HG02610 (cell line): ENCODE data around the gene ARHGEF16.

Source experiments
- ATAC-seq: cut with Tn5 transposase; IDR thresholded peaks from one replicate; pipeline ENCODE4 v1.9.1; 2021; ENCODE audit warnings: mild to moderate bottlenecking, moderate library complexity; ENCODE audit not compliant: unreplicated experiment

ARHGEF16 gene

GRCh38 chr1:3479511-3480368, 25.3 kb downstream of the ARHGEF16 start:
- ATAC-seq: no peak

GRCh38 chr1:3480369-3480719, 25.9 kb downstream of the ARHGEF16 start:
- no peak for ATAC-seq

GRCh38 chr1:3481046-3481445, 26.6 kb downstream of the ARHGEF16 start:
- no peak for ATAC-seq

GRCh38 chr1:3481836-3482375, 27.4 kb downstream of the ARHGEF16 start:
- no peak for ATAC-seq

GRCh38 chr1:3482378-3482849, 27.9 kb downstream of the ARHGEF16 start:
- ATAC-seq: no peak

- ATAC-seq: no peak
These were observed 28.9 kb downstream of the ARHGEF16 start for GRCh38 chr1:3483380-3483779.

- no peak for ATAC-seq
These were observed 29.5 kb downstream of the ARHGEF16 start for GRCh38 chr1:3483801-3484444.

GRCh38 chr1:3485016-3485415, 30.6 kb downstream of the ARHGEF16 start:
- no peak for ATAC-seq

GRCh38 chr1:3488432-3488831, 34.0 kb downstream of the ARHGEF16 start:
- no peak for ATAC-seq

- no peak for ATAC-seq
These were observed 35.7 kb downstream of the ARHGEF16 start for GRCh38 chr1:3490046-3490745.

- no peak for ATAC-seq
These were observed 37.1 kb downstream of the ARHGEF16 start for GRCh38 chr1:3491291-3492246.

GRCh38 chr1:3492545-3493246, 38.2 kb downstream of the ARHGEF16 start:
- ATAC-seq: no peak

- ATAC-seq: no peak
These were observed 40.1 kb downstream of the ARHGEF16 start for GRCh38 chr1:3494321-3495308.

- no peak for ATAC-seq
These were observed 41.6 kb downstream of the ARHGEF16 start for GRCh38 chr1:3495776-3496745.

- ATAC-seq: no peak
These were observed 42.5 kb downstream of the ARHGEF16 start for GRCh38 chr1:3496916-3497315.

GRCh38 chr1:3497521-3497920, 43.1 kb downstream of the ARHGEF16 start:
- ATAC-seq: no peak

- ATAC-seq: no peak
These were observed 43.9 kb downstream of the ARHGEF16 start for GRCh38 chr1:3498246-3498930.
